H1 (cell line): ENCODE measurements around the gene POLR3C. TPM values are rescaled to one million over a fixed set of nuclear protein-coding genes. Genes with fewer than 3 reads are reported as not detected.

ENCODE experiments used
- CTCF ChIA-PET: fragments of 300-600 bp; sonication (Branson Sonifier 250); formaldehyde crosslinking; loops from one replicate; lab custom pipeline; 2021; ENCODE audit not compliant: partially characterized antibody; lab: Charles Lee
- POLR2A ChIA-PET: fragments of 300-600 bp; sonication (Branson Sonifier 250); formaldehyde crosslinking; loops from one replicate; lab custom pipeline; 2021; ENCODE audit warnings: inconsistent platforms; ENCODE audit not compliant: partially characterized antibody; lab: Charles Lee
- DNase-seq, 2 experiments: peaks; one replicate each; pipeline versions ENCODE4 v3.0.0 to v3.0.0-alpha.2; 2010 to 2022; ENCODE audit warnings: low spot score in 2 of 2, low read depth in 1 of 2, mixed read lengths in 1 of 2
- FAIRE-seq: peaks from 2 replicates; lab custom pipeline; 2011; peaks lifted over from hg19 to GRCh38; lab: Jason Lieb, UNC
- H2AFZ ChIP-seq: 2 replicates; pipeline ENCODE4 v1.8.1; 2012; ENCODE audit warnings: low read length, inconsistent platforms
- H2AK5ac ChIP-seq: 2 replicates; pipeline ENCODE4 v1.6.1; 2013; ENCODE audit warnings: low read depth, low read length
- H2BK120ac ChIP-seq: replicated peaks from 2 replicates; pipeline ENCODE3; 2013; ENCODE audit warnings: low read depth, low read length, inconsistent platforms
- H2BK12ac ChIP-seq: 2 replicates; pipeline ENCODE4 v1.6.1; 2013; ENCODE audit warnings: low read depth, low read length
- H2BK15ac ChIP-seq: 2 replicates; pipeline ENCODE4 v1.6.1; 2013; ENCODE audit warnings: low read length
- H2BK20ac ChIP-seq: 2 replicates; pipeline ENCODE4 v1.6.1; 2013; ENCODE audit warnings: low read length
- H2BK5ac ChIP-seq: 2 replicates; pipeline ENCODE4 v1.6.1; 2013; ENCODE audit warnings: low read depth, low read length
- H3K14ac ChIP-seq: 2 replicates; pipeline ENCODE4 v1.6.1; 2013; ENCODE audit warnings: inconsistent platforms; ENCODE audit not compliant: insufficient read length
- H3K18ac ChIP-seq: 2 replicates; pipeline ENCODE4 v1.6.1; 2013; ENCODE audit warnings: low read length; ENCODE audit errors: extremely low read depth
- H3K23ac ChIP-seq: 2 replicates; pipeline ENCODE4 v1.6.1; 2013; ENCODE audit warnings: inconsistent platforms; ENCODE audit not compliant: insufficient read length
- H3K23me2 ChIP-seq: 2 replicates; pipeline ENCODE4 v1.6.1; 2013; ENCODE audit warnings: low read depth, low read length
- H3K27ac ChIP-seq: 2 replicates; pipeline ENCODE4 v1.6.1; 2011; ENCODE audit warnings: low read depth, low read length, inconsistent platforms
- H3K27me3 ChIP-seq, 4 experiments: replicated peaks in 1 of 4; 1 replicate in 1 of 4; 2 replicates in 3 of 4; pipeline versions ENCODE4 v1.6.1 to v1.8.1; 2011 to 2013; ENCODE audit warnings: low read length in 3 of 4, mild to moderate bottlenecking in 3 of 4, inconsistent platforms in 2 of 4, mixed read lengths in 2 of 4, moderate library complexity in 1 of 4; ENCODE audit not compliant: control insufficient read depth in 3 of 4, insufficient read depth in 3 of 4; ENCODE audit errors: extremely low read depth in 1 of 4
- H3K36me3 ChIP-seq, 4 experiments: 2 replicates each; pipeline versions ENCODE4 v1.6.1 to v1.8.1; 2011 to 2013; ENCODE audit warnings: mild to moderate bottlenecking in 4 of 4, low read length in 3 of 4, moderate library complexity in 2 of 4, control low read depth in 1 of 4, inconsistent platforms in 1 of 4; ENCODE audit not compliant: insufficient read depth in 4 of 4, control insufficient read depth in 2 of 4
- H3K4ac ChIP-seq: replicated peaks from 2 replicates; pipeline ENCODE3; 2013; ENCODE audit warnings: low read length, low read depth, mixed read lengths, inconsistent platforms; ENCODE audit not compliant: insufficient read length
- H3K4me1 ChIP-seq, 4 experiments: replicated peaks in 1 of 4; 1 replicate in 1 of 4; 2 replicates in 3 of 4; pipeline versions ENCODE4 v1.6.1 to v1.8.1; 2011 to 2013; ENCODE audit warnings: low read length in 3 of 4, inconsistent platforms in 2 of 4, mixed read lengths in 1 of 4; ENCODE audit not compliant: insufficient read depth in 4 of 4, control insufficient read depth in 3 of 4
- H3K4me2 ChIP-seq, 2 experiments: 2 replicates each; pipeline versions ENCODE4 v1.6.1 to v1.8.1; 2011 to 2013; ENCODE audit warnings: low read depth in 2 of 2, low read length in 2 of 2, control low read depth in 1 of 2, inconsistent platforms in 1 of 2, mild to moderate bottlenecking in 1 of 2; ENCODE audit not compliant: insufficient read depth in 1 of 2
- H3K4me3 ChIP-seq, 4 experiments: fragments of 200-600, 300-600 bp in 1 of 4; sonication (generic), shearing (Covaris generic), sonication (Bioruptor Twin) in 1 of 4; 2 replicates each; pipeline versions ENCODE4 v1.5.1 to v1.8.1; 2011 to 2016; ENCODE audit warnings: low read length in 4 of 4, low read depth in 3 of 4, control low read depth in 2 of 4, inconsistent platforms in 2 of 4, mild to moderate bottlenecking in 2 of 4, mixed read lengths in 1 of 4, moderate library complexity in 1 of 4; ENCODE audit not compliant: insufficient read depth in 2 of 4; ENCODE audit errors: extremely low read depth in 1 of 4
- H3K56ac ChIP-seq: replicated peaks from 2 replicates; pipeline ENCODE3; 2013; ENCODE audit warnings: low read depth, mild to moderate bottlenecking, mixed read lengths, low read length, inconsistent platforms; ENCODE audit not compliant: insufficient read length
- H3K79me1 ChIP-seq: 2 replicates; pipeline ENCODE4 v1.6.1; 2013; ENCODE audit warnings: low read depth, low read length, control low read depth
- H3K79me2 ChIP-seq, 2 experiments: 2 replicates each; pipeline versions ENCODE4 v1.6.1 to v1.8.1; 2012 to 2013; ENCODE audit warnings: low read length in 2 of 2, mild to moderate bottlenecking in 2 of 2, inconsistent platforms in 1 of 2; ENCODE audit not compliant: insufficient read depth in 2 of 2, control insufficient read depth in 1 of 2
- H3K9ac ChIP-seq, 4 experiments: replicated peaks in 1 of 4; 1 replicate in 1 of 4; 2 replicates in 3 of 4; pipeline versions ENCODE4 v1.6.1 to v1.8.1; 2011 to 2013; ENCODE audit warnings: low read depth in 3 of 4, low read length in 3 of 4, control low read depth in 2 of 4, mild to moderate bottlenecking in 2 of 4, moderate library complexity in 2 of 4, inconsistent platforms in 1 of 4; ENCODE audit errors: extremely low read depth in 1 of 4
- H3K9me3 ChIP-seq, 2 experiments: 2 replicates each; pipeline versions ENCODE4 v1.6.1 to v1.8.1; 2012 to 2013; ENCODE audit warnings: mild to moderate bottlenecking in 2 of 2, moderate library complexity in 2 of 2, control low read depth in 1 of 2, inconsistent platforms in 1 of 2, low read depth in 1 of 2, low read length in 1 of 2, mixed read lengths in 1 of 2; ENCODE audit not compliant: insufficient read depth in 2 of 2
- H4K20me1 ChIP-seq, 2 experiments: replicated peaks in 1 of 2; 2 replicates each; pipeline versions ENCODE3 to v1.8.1; 2011 to 2013; ENCODE audit warnings: inconsistent platforms in 2 of 2, low read length in 2 of 2, mild to moderate bottlenecking in 1 of 2; ENCODE audit not compliant: insufficient read depth in 2 of 2, control insufficient read depth in 1 of 2
- H4K5ac ChIP-seq: 2 replicates; pipeline ENCODE4 v1.6.1; 2013; ENCODE audit warnings: low read length, low read depth, mixed read lengths, inconsistent platforms; ENCODE audit not compliant: insufficient read length
- H4K8ac ChIP-seq: 2 replicates; pipeline ENCODE4 v1.8.0; 2013; ENCODE audit warnings: mild to moderate bottlenecking, moderate library complexity, low read length, inconsistent platforms; ENCODE audit not compliant: insufficient read depth; ENCODE audit errors: extremely low read depth
- H4K91ac ChIP-seq: replicated peaks from 2 replicates; pipeline ENCODE3; 2013; ENCODE audit warnings: low read length, mixed read lengths, inconsistent platforms; ENCODE audit not compliant: insufficient read length
- CHD2 ChIP-seq: IDR thresholded peaks from 2 replicates; pipeline ENCODE4 v1.6.1; 2012; ENCODE audit warnings: low read length, improper control_type of control experiment
- RXRA ChIP-seq: IDR thresholded peaks from 2 replicates; pipeline ENCODE4 v1.6.1; 2011; ENCODE audit warnings: low read depth, mild to moderate bottlenecking, low read length, moderate library complexity; ENCODE audit not compliant: insufficient read depth
- WGBS, 2 experiments: shearing (Covaris generic) in 1 of 2; methylation state at CpG; one replicate each; pipeline versions ENCODE4 v1.1.6 to v1.1.7; 2013 to 2015; ENCODE audit warnings: low lambda C conversion rate in 2 of 2, mixed read lengths in 2 of 2, inconsistent platforms in 1 of 2, low coverage in 1 of 2, missing lambda C conversion rate in 1 of 2; ENCODE audit not compliant: insufficient replicate concordance in 2 of 2, insufficient coverage in 1 of 2, insufficient read length in 1 of 2; ENCODE audit errors: extremely low coverage in 1 of 2, missing lambda C conversion rate in 1 of 2; 5-methylcytosine and 5-hydroxymethylcytosine counted together
- polyA plus RNA-seq, 7 experiments: library from polyadenylated mRNA; depleted of rRNA in 3 of 7; stranded (reverse) in 5 of 7; unstranded in 2 of 7; fragments of >200 nt in 5 of 7; fragments of 200-250 nt in 2 of 7; gene quantifications; 1 replicate in 5 of 7; 2 replicates in 1 of 7; 4 replicates in 1 of 7; pipeline versions ENCODE4 v1.2.1 to v1.2.3, GENCODE V29; 2011 to 2013; ENCODE audit warnings: missing spikeins in 2 of 7, mixed read lengths in 2 of 7
- total RNA-seq: library from RNA; stranded (reverse); fragmentation: NEBNext Ultra II Directional; extraction: Animal tissue kit (Norgen Biotek cat#: 25700); gene quantifications from 2 replicates; pipeline ENCODE4 v1.2.1, GENCODE V29; 2021

Gene POLR3C
- total and polyA plus RNA-seq, 2 of the 8 experiments (the other 6 are each of a cell fraction or from before 2014, with no cell fraction given): 26.8 TPM

DNA sequence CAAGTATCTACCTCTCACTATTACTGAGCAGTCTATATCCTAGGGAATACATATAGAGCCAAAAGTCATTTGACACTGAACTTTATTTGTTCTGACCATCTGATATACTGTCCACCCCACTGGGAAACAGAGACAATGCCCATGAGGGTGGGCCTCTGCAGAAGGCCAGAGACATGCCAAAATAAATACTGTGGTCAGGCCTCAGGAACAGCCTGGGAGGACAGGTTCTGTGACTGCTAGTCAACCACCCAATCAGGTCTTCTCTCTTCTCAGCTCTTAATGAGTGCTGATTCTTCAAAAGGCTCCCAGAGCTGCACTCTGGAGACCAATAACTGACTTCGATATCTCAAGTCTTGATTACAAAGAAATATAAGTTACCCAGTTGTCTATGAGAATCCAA, 67.1 kb downstream of the POLR3C start:
- no peak overlapping the region for H4K8ac ChIP-seq
- H3K56ac ChIP-seq: no peak overlapping the region
- H2BK15ac ChIP-seq: 0 out of 2 replicates have a peak overlapping the region, but pooled peaks have one; percentile 81
- no peaks in the 10 kb centered on the region for H3K27me3 ChIP-seq
- no peak overlapping the region for H3K18ac ChIP-seq
- no peak overlapping the region for H3K4me3 ChIP-seq
- no peak overlapping the region for H3K4me2 ChIP-seq
- FAIRE-seq: no peak
- H2BK120ac ChIP-seq: no peak overlapping the region
- H4K5ac ChIP-seq: no peak overlapping the region
- POLR2A ChIA-PET: interaction anchor here (1.0 to 2.1 kb wide), 4 partner anchors 10 to 161 kb away, joined by 3 to 8 read pairs (median 4); partner anchors contain the start of gene NUDT17
- no peaks in the 10 kb centered on the region for H3K79me1 ChIP-seq
- no peak for DNase-seq
- no peak overlapping the region for H3K27ac ChIP-seq
- WGBS, 2 experiments: 73% methylated on average over 1 of the region's 1 CpG; no CpG with 5 or more reads in 1 of the 2 experiments
- H2BK20ac ChIP-seq: no peak overlapping the region
- peaks cover 0 to 6% (median 4%) of the 10 kb centered on the region in 4 experiments; a peak in 4 of 7 replicates for H3K4me1 ChIP-seq
- no peaks in the 10 kb centered on the region for H3K36me3 ChIP-seq
- no peaks in the 10 kb centered on the region for H4K20me1 ChIP-seq
- H2AFZ ChIP-seq: no peak overlapping the region
- H2BK5ac ChIP-seq: no peak overlapping the region
- no peak for TF ChIP-seq CHD2
- TF ChIP-seq RXRA: no peak
- H3K23ac ChIP-seq: no peak overlapping the region
- H3K14ac ChIP-seq: no peak overlapping the region
- H3K9me3 ChIP-seq: no peaks in the 10 kb centered on the region
- H3K79me2 ChIP-seq: no peaks in the 10 kb centered on the region
- H3K9ac ChIP-seq: no peak overlapping the region
- H3K4ac ChIP-seq: no peak overlapping the region
- H2AK5ac ChIP-seq: no peak overlapping the region
- no peak overlapping the region for H4K91ac ChIP-seq
- H3K23me2 ChIP-seq: 0 out of 2 replicates have a peak, but pooled peaks cover 2% of the 10 kb centered on the region
- H2BK12ac ChIP-seq: no peak overlapping the region
- CTCF ChIA-PET: interaction anchor here (0.7 to 8.7 kb wide), 36 partner anchors 8 to 145 kb away, joined by 3 to 146 read pairs (median 8); partner anchors contain the start of genes ANKRD34A, ITGA10, LIX1L and NUDT17
